RWPE2 (cell line): ENCODE results near the gene LACC1.

Experiments used
- ATAC-seq: fragments of 200-7000 bp; cut with Tn5 transposase; 3 replicates; pipeline ENCODE4 v1.9.1; 2021; ENCODE audit warnings: low read depth
- DNase-seq: peaks from one replicate; pipeline ENCODE4 v3.0.0-alpha.2; 2020; ENCODE audit warnings: low spot score
- H3K27ac ChIP-seq: fragments of 450-650 bp; 2 replicates; pipeline ENCODE4 v1.5.1; 2017; ENCODE audit warnings: mild to moderate bottlenecking; ENCODE audit not compliant: poor library complexity, severe bottlenecking
- H3K27me3 ChIP-seq: fragments of 250-450 bp; sonication (Bioruptor Pico); 2 replicates; pipeline ENCODE4 v1.5.1; 2021; ENCODE audit warnings: mild to moderate bottlenecking, moderate library complexity; ENCODE audit not compliant: insufficient read depth, poor library complexity, severe bottlenecking
- H3K36me3 ChIP-seq: fragments of 250-450 bp; sonication (Bioruptor Pico); 2 replicates; pipeline ENCODE4 v1.5.1; 2020; ENCODE audit warnings: low read depth, mild to moderate bottlenecking, moderate library complexity
- H3K4me1 ChIP-seq: fragments of 250-450 bp; sonication (Bioruptor Pico); 2 replicates; pipeline ENCODE4 v1.5.1; 2021; ENCODE audit warnings: mild to moderate bottlenecking, moderate library complexity; ENCODE audit not compliant: insufficient read depth, poor library complexity, severe bottlenecking
- H3K4me3 ChIP-seq: fragments of 250-450 bp; sonication (Bioruptor Pico); 2 replicates; pipeline ENCODE4 v1.5.1; 2021; ENCODE audit warnings: mild to moderate bottlenecking, moderate library complexity; ENCODE audit not compliant: severe bottlenecking
- H3K9me3 ChIP-seq: fragments of 250-450 bp; sonication (Bioruptor Pico); 2 replicates; pipeline ENCODE4 v1.5.1; 2021; ENCODE audit warnings: mild to moderate bottlenecking, moderate library complexity; ENCODE audit not compliant: severe bottlenecking
- TF ChIP-seq, protein P1 (sequence below): fragments of 450-650 bp; IDR thresholded peaks from one replicate; pipeline ENCODE4 v1.5.1; 2017; ENCODE audit warnings: mild to moderate bottlenecking, moderate library complexity; ENCODE audit not compliant: poor library complexity, severe bottlenecking

The LACC1 gene

DNA sequence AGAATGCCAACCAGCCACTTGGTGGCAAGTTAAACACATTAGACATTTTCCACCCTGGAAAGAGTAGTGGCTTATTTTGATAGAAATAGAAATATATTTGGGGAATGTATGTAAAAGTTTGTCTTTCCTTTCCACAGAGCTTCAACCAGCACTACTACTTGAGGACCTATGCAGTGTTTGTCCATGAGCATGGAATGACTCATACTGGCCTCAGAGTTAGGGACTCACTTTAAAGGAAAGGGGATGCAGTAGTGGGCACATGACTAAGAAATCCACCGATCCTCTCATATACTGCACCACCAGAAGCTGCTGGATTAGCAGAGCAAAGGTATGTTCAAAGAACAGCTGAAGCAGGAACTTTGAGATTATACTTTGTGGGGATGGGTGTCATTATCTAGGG, 62.6 kb downstream of the LACC1 start:
- H3K27me3 ChIP-seq, result no peaks in the 10 kb centered on the region
- no peak overlapping the region for H3K4me3 ChIP-seq
- TF ChIP-seq, protein P1, sequence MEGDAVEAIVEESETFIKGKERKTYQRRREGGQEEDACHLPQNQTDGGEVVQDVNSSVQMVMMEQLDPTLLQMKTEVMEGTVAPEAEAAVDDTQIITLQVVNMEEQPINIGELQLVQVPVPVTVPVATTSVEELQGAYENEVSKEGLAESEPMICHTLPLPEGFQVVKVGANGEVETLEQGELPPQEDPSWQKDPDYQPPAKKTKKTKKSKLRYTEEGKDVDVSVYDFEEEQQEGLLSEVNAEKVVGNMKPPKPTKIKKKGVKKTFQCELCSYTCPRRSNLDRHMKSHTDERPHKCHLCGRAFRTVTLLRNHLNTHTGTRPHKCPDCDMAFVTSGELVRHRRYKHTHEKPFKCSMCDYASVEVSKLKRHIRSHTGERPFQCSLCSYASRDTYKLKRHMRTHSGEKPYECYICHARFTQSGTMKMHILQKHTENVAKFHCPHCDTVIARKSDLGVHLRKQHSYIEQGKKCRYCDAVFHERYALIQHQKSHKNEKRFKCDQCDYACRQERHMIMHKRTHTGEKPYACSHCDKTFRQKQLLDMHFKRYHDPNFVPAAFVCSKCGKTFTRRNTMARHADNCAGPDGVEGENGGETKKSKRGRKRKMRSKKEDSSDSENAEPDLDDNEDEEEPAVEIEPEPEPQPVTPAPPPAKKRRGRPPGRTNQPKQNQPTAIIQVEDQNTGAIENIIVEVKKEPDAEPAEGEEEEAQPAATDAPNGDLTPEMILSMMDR, result no peak
- no peak for DNase-seq
- H3K4me1 ChIP-seq, result no peaks in the 10 kb centered on the region
- no peak overlapping the region for H3K27ac ChIP-seq
- H3K9me3 ChIP-seq, result no peaks in the 10 kb centered on the region
- no peaks in the 10 kb centered on the region for H3K36me3 ChIP-seq
- no peak for ATAC-seq
